LHCN-M2 (cell line): ENCODE data around the gene ALKBH3. TPM values are rescaled to one million over a fixed set of nuclear protein-coding genes. Genes with fewer than 3 reads are reported as not detected.

Experiments
- DNase-seq: peaks from one replicate; pipeline ENCODE4 v3.0.0-alpha.2; 2012; ENCODE audit warnings: low read depth
- total RNA-seq: library from RNA; depleted of rRNA; stranded (reverse); fragments of >200 nt; gene quantifications from 2 replicates; pipeline ENCODE4 v1.2.3, GENCODE V29; 2014

Gene ALKBH3
- total RNA-seq, 1 experiment from 2014 or later, result 33.5 TPM

DNA sequence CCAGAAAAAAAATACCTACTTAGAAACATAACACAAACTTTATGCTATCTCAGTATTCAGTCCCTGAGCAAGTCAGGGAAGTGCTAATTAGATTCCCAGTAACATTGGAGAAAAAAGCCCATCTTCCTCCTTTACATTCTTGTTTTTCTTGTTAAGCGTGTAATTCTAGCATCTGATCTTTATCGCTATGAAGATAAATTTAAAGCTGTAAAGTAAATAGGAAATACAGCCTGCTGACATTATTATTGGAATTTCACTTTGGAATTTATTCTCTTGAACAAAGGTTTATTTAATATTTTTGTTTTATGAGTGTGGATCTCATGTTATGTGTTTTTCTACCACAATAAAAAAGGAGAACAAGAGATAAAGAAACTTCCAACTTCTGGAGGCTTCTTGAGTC, 13.9 kb downstream of the ALKBH3 start:
- DNase-seq, result no peak

DNA sequence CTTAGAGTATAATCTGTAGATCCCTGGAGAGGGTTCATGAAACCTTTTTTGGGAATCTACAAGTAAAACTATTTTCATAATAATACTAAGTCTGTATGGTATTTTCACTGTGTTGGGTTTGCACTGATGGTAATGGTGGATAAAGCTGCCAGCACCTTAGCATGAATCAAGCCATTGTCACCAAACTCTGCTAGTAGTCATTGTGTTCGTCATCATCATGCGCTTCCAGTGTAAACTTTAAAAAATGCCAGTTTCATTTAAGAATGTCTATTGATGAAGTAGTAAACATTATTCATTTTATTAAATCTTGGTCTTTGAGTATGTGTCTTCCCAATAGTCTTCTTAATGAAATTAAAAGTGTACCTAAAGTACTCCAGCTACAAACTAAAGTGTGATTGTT, 15.0 kb downstream of the ALKBH3 start:
- no peak for DNase-seq

DNA sequence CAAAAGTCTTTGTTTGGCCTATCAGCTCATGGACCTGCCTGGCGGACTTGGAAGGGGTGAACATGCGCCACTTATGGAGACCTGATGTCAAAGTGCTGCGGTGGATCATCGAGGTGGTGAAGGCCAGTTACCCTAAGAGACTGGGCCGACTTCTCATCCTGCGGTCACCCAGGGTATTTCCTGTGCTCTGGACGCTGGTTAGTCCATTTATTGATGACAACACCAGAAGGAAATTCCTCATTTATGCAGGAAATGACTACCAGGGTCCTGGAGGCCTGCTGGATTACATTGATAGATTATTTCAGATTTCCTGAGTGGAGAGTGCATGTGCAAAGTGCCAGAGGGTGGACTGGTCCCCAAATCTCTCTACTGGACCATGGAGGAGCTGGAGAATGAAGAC, 17.9 kb downstream of the ALKBH3 start:
- no peak for DNase-seq

DNA sequence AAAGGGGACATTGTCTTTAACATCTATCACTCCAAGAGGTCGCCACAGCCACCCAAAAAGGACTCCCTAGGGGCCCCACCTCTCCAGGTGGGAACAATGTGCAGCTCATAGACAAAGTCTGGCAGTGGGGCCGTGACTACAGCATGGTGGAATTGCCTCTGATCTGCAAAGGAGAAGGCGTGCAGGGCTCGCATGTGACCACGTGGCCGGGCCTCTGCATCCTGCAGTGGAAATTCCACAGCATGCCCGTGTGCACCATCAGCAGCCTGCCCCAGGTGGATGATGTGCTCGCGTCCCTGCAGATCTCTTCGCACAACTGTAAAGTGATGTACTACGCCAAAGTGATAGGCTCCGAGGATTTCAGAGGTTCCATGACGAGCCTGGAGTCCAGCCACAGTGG, 18.5 kb downstream of the ALKBH3 start:
- DNase-seq, result no peak

DNA sequence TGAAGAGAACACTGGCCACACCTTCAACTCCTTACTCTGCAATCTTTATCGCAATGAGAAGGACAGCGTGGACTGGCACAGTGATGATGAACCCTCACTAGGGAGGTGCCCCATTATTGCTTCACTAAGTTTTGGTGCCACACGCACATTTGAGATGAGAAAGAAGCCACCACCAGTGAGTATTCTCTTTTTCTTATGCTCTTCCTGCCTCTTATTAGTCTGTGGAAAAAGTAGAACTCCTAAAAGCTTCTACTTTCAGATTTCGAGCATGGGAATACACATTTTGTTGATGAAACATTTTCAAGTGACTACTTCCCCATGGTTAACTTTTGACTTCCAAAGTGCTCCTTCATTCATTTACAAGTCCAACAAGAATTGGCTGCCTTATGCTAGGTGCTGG, 20.9 kb downstream of the ALKBH3 start:
- no peak for DNase-seq

DNA sequence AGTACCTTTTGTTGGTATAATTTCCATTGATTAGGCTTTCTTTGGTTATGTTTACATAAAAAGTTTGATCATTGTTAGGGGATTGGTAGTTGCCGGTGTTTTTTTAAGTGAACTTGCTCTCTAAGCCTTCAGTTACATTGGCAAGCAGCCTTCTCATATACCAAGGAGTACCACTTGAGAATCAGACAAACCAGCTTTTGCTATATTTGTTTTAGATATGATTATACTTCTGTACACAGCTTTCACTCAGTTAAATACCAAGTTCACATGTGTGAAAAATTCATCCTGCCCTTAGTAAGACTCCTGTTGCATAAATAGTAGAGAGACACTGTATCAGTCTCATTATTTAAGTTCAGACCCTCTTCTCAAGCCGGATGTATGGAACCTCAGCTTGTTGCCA, 22.4 kb downstream of the ALKBH3 start:
- no peak for DNase-seq

DNA sequence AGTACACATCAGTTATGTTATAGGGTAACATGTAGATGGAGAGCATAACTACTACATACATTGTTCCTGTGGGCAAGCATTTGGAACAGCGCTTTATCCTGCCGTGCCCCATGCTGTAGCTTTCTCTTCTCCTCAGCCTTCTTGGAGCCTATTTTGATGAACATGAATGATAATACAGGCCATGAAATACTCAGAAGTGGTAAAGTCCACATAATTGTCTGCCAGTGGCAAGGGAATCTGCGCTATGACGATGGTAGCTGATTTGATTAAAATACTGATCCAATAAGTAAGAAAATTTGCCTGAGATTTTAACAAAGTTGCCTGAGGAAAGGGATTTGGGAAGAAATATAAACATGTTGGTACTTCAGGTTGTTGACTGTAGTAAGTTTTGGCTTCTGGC, 23.3 kb downstream of the ALKBH3 start:
- DNase-seq, result no peak

DNA sequence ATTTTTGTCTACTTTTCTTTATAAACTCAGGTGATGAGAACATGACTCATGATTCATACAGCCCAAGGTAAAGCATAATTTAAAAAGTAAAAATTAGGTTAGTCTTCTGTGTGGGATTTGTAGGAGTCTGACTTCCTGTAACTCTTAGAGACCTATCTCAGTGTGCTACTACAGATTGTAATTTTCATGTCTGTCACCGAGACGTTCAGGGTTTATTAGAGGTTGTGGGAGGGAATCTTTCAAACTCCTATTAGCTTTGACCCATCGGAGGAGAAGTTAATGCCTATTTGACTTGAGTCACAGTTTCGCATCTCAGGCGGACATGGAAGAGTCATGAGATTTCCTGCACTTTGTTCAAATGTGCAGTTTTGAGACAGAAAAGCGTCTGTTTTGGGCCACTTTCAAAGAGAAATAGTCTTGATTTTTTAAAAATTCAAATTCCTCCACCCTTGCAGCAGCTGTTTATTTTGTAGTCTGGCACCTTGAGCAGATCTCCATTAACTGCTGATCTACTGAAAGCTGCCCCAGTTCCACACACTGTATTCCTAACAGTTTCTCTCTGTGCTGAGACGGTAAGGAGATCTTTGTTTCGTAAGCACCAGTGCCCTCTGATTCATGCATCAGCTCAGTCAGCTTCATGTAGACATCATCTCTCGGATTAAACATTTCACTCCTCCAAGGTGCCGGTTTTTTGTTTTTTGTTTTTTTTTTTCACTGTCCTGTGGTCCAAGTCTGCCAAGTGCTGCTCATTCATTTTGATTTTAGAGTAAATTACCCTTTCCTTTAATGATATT, 24.3 kb downstream of the ALKBH3 start:
- peak; percentile 24 for DNase-seq

DNA sequence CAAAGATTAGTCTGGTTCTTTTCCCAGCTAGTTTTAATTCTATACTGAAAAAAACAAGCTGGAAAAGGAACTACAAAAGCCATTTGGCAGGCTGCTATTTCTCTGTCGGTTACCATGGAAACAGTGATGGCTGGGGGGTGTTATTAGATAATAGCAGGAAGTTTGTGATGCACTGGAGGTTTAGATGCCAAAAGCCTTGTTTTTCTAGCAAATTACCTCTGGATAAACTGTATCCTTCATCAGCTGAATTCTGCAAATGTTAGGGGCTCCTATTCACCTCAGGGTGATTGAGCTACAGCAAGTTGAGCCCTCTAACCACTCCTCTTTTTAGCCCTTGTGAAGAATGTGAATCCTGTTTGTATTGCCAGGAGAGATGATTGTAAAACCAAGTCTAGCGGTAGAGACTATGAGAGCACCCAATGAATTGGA, 25.2 kb downstream of the ALKBH3 start:
- no peak for DNase-seq

DNA sequence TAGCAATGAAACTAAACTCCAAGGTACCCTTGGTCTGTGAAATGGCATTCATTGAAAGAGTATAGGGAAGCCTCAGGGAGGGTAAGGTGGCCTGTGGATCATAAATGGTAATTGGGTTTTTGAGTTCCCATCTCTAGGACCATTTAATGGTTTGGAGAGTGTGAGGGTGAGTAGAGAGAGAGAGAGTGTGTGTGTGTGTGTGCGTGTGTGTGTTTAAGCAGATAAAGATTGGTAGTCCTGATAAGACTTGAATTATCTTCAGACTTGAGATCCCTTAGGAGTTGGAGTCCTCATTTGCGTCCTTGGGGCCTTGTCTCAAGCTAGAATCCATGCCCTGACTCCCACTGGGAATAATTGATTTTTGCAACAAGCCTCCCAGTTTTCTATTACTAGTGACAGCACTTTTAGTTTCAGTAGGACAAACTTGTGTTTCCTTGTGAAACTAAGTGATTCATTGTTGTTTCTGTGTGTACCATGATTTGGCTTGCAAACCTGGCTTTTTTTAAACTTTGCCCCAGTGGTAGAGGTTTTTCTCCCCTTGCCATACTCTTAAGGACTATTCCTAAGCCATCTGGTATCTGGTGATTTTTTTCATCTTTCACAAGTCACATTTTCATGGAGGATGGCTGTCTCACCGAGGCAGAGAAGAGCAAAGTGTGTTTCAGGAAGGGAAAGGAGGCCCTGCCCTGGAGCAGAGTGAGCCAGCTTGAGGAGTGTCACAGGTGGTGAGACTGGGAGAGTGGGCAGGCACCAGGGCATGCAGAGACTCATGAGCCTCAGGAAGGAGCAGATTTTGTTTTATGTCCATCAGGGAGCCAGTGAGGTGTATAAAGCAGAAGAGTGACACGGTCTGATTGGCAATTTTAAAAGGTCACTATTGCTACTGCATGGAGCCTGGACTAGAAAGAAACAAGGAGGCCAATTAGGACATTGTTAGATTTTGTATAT, 26.7 kb downstream of the ALKBH3 start:
- DNase-seq, result no peak

DNA sequence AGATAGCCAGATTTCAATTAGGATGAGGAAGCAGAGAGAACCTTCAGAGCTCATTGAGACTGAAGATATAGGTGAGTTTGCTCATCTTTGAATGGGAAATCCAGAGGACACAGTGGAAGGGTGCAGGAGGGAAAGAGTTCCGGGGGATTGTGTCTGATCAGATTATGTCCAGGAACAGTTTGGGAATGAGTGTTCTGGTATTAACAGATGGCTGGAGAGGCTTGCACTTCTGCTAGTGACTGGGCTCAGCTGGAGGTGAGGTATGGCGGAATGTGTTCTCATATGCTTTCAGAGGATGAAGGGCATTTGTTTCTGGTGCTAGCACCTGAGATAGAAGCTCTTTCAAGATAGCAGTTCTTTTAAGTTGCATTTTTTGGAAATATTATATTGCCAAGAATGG, 27.6 kb downstream of the ALKBH3 start:
- DNase-seq, result no peak

DNA sequence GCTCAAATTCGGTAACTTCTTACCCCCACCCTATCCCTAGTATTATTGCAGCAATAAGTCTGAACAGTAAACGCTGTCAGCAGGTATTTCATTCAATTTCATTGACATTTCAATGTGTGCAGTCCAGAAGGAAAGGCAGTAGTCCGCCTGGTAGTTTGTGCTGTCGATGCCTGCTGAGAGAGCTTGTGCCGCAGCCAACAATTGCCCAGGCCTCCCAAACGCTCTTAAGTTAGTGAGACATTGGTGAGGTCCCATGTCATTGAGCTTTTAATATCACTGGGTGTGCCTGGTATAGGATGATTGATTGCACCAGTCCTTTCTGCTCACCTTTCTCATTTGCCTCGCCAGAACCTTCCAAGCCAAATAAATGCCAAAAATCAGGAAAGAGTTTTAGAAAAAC, 28.1 kb downstream of the ALKBH3 start:
- DNase-seq, result no peak

DNA sequence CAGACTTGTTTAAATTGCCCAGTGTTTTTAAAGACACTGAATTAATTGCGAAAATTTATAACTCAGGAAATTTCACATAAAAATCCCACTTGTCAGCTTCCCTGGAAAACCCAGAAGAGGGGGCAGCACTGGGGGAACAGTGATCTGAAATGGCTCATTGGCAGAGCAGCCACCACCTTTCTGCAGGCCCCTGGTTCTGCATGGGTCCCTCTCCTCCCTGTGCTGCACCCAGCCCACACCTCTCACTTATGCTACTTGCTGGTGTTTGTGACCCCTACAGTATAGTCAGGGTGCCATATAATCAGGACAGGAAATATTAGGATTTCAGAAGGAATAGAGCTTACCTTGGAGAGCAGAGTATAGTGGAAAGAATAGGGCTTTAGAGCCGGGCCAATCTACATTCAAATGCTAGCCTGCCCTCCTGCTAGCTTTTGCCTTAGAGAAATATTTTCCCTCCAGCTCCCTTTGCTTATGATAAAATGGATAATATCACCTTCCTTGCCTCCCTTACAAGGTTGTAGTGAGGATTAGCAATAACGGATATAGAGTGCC, 33.3 kb downstream of the ALKBH3 start:
- no peak for DNase-seq

DNA sequence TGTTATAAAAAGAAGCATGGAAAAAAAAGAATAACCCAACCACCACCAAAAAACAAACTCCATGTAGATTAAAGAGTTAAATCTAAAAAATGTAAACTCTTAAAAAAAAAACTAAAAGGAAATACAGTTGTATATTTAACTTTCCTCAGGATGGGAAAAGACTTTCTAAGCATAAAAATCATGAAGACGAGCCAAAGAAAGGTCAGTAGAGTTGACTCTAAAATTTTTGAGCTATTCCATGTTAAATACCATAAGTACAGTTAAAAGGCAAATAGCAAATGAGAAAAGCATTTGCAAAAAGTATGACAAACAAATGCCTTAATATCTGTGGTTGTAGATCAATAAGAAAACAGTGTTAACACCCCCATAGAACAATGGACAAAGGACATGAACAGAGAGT, 33.8 kb downstream of the ALKBH3 start:
- DNase-seq, result no peak

DNA sequence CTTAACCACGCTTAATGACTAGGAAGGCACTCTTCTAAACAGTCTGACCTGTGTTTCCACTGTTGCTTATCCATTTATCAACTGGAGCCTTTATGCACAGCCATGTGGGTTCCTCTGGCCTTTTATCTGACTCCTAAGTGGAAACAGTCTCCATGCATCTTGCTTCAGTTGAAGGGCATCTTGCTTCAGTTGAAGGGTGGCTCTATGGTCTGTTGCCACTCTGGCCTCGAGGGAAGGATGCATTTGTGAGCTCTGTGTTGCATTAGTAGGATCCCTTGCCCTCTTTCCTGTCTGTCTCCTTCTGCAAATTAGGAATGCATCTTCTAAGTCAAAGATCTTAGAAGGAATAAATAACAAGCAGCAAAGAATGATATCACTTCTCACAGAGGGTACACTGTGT, 36.0 kb downstream of the ALKBH3 start:
- no peak for DNase-seq

DNA sequence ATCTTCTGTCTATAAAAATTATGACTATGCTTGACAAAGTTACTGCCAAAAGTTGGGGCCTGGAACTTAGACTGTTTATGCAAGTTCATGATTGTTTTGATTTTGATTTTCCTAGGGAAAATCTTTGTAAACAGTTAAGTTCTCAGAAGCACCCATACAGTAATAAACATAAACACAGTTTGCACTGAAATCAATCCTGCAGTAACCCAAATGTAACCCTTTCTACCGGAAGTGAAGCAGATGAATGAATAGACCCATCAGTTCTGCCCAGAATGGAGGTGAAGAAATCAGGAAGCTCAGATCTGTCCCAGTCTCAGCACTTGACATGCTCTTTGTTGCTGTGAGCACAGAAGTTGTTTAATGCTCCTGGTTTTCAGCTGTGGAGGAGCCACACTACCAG, 37.2 kb downstream of the ALKBH3 start:
- no peak for DNase-seq

DNA sequence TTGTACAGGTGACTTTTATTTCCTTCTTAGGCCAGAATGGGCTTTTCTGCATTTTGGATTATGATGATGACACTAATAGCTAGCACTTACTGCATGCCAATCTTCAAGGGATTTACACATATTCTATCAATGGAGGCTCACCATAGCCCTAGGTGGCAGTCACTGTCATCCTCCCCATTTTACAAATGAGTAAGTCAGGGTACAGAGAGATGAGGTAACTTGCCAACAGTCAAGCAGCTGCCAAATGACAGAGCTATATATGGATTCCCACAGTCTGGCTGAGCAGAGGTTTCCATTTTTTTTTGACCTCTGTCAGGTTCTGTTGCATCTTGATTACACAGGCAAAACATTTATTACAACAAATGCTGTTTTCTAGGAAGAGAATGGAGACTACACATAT, 38.0 kb downstream of the ALKBH3 start:
- no peak for DNase-seq

DNA sequence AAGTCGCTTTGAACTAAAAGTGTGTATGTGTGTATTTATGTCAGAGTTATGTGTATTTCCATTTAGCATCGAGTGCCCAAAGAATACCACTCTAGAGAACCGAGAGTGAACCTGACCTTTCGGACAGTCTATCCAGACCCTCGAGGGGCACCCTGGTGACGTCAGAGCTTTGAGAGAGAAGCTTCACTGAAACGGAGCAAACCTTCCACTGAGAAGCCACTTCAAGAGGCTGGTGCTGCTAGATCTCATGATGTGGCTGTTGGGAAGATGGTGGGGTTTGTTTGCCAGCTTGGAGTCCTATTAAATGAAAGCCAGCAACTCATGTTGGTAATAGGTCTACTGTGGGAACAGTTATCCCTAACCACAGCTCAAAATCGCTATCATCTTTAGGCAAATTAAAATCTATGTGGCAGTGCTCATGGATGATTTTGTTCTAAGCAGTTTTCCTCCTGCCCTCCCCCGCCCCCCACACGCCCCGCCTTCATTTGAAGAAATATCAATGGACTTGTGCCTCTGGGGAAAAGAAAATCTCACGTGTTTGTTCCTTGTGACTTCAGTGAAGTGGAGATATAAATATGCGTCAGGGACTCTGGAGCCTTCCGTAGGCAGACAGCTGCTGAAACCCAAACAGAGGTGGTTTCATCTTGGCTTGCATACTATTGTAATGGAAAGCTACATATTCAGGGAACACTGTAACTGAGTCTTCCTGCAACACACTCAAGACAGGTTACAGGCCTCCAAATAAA, 39.4 kb downstream of the ALKBH3 start:
- peak; percentile 77 for DNase-seq

DNA sequence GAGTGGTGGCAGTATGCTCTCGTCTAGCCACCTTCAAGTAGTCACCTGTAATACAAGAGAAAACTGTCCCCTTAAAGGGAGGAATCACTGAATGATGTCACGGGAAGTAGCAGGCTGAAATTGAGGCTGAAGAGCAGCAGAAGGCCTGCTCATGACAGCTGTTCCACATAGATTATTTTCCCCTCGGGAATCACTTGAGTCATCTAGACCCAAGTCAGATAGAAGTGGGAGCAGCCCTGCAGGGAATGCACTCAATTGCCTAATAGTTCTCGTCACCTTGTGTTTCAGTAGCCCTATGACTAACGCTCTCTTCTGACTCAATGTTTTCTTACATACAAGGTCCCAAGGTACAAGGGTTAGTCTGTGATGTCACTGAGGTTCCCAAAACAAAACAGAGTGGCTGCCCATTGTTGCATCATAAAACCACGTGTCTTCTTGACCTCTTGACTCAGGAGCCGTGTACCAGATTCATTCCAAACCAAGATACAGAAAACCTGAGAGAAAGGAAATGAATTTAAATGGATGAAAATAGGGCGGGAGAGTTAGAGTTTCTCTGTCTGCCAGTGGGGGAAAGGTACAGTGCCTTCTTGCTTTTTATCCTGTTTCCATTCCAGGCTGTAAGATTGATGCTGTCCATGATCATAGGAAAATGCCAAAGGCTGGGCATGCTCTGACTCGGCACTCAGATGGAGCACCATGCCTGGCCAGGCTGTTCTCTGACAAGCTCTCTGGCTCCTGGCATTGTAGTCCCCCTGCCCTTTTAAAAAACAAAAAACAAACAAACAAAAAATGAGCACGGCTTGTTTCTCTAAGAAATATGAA, 40.2 kb downstream of the ALKBH3 start:
- DNase-seq, result peak; percentile 100

DNA sequence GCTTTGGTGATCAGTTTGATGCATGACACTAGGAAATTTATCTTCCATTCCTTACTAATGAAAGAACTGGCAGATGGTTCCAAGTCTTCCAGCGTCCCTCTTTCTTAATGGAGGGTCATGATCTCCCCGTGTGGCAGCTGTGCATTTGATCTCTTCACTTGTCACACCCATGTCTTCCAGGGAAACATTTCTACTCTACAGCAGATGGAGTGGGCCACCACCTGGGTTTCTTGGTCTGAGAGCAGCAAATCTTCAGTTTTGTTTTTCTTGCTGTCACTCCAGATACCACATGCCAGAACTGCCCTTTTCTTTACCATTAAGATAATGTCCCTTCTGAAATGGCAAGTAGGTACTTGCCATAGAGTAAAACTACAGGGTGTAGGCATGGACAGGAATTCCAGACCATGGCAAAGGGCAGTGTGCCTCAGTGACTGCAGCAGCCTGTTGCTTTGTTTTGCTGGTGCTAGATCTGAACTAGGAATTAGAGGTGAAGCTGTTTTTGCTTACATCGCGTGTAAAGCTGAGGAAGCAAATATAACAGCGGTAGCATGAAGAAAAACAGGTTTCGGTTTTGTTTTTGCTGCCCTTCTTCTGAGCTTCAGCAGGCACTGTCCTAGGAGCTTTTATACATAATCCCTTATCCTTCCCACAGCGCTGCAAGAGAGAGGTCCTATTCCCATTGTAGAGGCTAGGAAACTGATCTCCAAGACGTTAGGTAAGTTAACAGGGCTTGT, 41.1 kb downstream of the ALKBH3 start:
- DNase-seq, result no peak
